ENCODE data around the gene VASH2.
"Not testable (repeated sequence)": the region's sequence is repeated elsewhere in the genome, so short reads cannot be mapped to it uniquely, and the experiment has no call there.

The VASH2 gene

DNA sequence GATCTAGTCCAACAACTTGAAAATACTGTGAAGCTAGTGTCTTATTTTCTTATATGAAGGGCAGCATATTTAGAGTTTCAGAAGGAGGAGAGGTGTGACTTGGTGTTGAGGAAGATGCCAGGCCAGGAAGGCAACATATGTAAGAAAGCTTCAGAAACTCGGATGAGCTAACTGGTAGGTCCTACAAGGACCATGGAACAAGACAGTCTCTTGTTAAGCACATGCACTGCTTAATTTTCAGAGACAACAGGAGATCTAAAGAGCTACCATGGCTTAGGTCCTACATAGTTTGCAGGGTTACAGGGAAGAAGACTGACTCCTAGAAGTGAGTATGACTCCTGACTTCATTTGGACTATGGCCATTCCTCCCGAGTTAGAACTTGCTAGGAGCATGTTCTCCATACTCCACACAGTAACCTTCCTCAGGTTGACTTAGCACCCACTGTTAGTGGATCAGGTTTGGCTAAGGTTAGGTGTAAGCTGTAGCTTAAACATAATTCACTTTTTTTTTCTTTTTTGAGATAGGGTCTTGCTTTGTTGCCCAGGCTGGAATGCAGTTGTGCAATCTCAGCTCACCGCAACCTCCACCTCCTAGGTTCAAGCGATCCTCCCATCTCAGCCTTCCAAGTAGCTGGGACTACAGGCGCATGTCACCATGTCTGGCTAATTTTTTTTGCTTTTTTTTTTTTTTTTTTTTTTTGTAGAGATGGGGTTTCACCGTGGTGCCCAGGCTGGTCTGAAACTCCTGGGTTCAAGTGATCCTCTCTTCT is 34.4 kb downstream of the VASH2 start:
- peaks cover 9 to 24% (median 18%) of the 10 kb centered on the region in 10 experiments; a peak in 17 of 20 replicates for H3K4me1 ChIP-seq
- no peaks in the 10 kb centered on the region for H3K9me3 ChIP-seq (replicated peaks in 1 of 11)
- H3K27me3 ChIP-seq = no peaks in the 10 kb centered on the region
- peaks cover 0 to 6% (median 0%) of the 10 kb centered on the region in 11 experiments; a peak in 2 of 22 replicates for H4K20me1 ChIP-seq
- H3K9ac ChIP-seq = no peak overlapping the region
- no peak overlapping the region for H3K4me2 ChIP-seq
- H3K36me3 ChIP-seq = peaks cover 2 to 64% (median 31%) of the 10 kb centered on the region in 11 experiments; a peak in 21 of 22 replicates
- no peak for TF ChIP-seq Cebpa-rat (IDR thresholded peaks at IDR 0.05)
- H3K4me3 ChIP-seq = no peak overlapping the region
- no peak overlapping the region for H3K27ac ChIP-seq

DNA sequence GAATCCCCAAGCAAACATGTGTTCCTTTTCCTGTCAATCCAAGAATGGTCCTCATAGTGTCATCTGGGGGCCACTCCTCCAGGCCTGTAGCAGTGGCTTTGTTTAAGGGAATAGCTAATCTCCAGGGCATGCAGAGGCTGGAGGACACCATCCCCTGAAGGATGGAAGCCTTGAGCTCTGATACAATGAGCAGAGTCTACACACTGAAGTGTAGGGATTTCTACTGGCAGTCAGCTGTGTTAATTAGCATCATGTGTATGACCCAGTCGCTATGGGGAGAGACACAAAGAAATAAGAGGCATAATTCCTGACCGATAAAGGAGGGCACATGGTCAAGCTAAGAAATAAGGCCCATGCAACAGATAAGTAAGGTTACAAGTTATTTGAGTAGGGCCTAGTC is 36.2 kb downstream of the VASH2 start:
- H3K36me3 ChIP-seq = peaks cover 7 to 73% (median 43%) of the 10 kb centered on the region in 11 experiments; a peak in 21 of 22 replicates
- no peaks in the 10 kb centered on the region for H3K27me3 ChIP-seq
- no peak for TF ChIP-seq Cebpa-rat (IDR thresholded peaks at IDR 0.05)
- peaks cover 0 to 6% (median 0%) of the 10 kb centered on the region in 11 experiments; a peak in 3 of 22 replicates for H4K20me1 ChIP-seq
- no peak overlapping the region for H3K4me2 ChIP-seq
- H3K4me3 ChIP-seq = no peak overlapping the region
- peaks cover 1 to 11% (median 8%) of the 10 kb centered on the region in 10 experiments; a peak in 17 of 20 replicates for H3K4me1 ChIP-seq
- no peaks in the 10 kb centered on the region for H3K9me3 ChIP-seq (replicated peaks in 1 of 11)
- H3K9ac ChIP-seq = no peak overlapping the region
- H3K27ac ChIP-seq = no peak overlapping the region

DNA sequence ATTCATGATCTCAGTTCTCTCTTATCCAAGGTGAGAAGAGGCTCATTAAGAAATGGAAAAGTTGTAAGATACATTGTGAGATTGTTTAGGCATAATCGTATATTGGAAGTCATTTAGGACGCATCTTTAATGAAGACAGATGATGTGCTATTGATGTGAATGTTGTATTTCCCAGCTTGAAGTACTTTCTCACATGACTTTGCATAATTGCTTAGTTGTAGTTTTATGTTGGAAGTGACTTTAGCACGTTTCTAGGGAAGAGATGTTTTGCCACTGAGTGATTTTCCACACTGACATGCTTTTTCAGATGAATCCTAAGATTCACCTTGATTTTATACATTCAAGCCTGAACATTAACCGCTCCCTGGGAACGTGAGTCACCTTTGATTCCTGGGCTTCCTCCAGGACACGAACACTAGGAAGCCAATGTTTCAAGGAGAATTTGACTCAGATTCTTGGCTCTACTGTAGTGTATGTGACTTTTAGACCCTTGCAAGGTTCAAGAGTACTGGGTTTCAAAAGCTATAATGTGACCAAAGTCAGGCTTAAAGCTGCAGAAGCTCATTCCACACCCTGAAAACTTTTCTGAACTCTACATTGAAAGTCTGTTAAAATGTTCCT is 37.5 kb downstream of the VASH2 start:
- H3K4me2 ChIP-seq = no peak overlapping the region
- no peak overlapping the region for H3K4me3 ChIP-seq
- no peak overlapping the region for H3K9ac ChIP-seq
- no peaks in the 10 kb centered on the region for H3K4me1 ChIP-seq
- H4K20me1 ChIP-seq = peaks cover 0 to 4% (median 0%) of the 10 kb centered on the region in 11 experiments; a peak in 1 of 22 replicates
- H3K36me3 ChIP-seq = peaks cover 17 to 80% (median 54%) of the 10 kb centered on the region in 11 experiments
- no peak overlapping the region for H3K27ac ChIP-seq
- no peaks in the 10 kb centered on the region for H3K27me3 ChIP-seq
- TF ChIP-seq Cebpa-rat (IDR thresholded peaks at IDR 0.05) = no peak
- no peaks in the 10 kb centered on the region for H3K9me3 ChIP-seq (replicated peaks in 1 of 11)

DNA sequence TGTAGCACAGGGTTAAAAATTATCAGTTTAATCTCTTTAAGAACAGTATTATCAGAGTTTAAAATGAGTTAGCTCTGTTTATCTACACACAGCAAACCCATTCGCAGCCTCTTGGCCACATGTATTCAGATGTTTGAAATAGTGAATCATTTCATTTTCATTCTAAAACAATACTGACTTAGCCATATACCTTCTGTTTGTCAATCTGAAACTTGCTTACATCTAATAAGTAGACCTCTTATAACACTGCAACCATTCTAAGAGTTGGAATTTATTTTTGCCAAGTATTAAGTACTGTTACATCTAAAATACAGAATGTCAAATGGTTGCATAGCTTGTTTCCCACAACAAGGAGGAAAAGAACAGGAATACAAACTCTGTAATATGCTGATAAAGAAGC is 39.9 kb downstream of the VASH2 start:
- Histone ChIP-seq H3K27me3 (no peaks in the 10 kb centered on the region), H3K9ac (no peak overlapping the region), H3K36me3 (peaks cover 38 to 83% (median 67%) of the 10 kb centered on the region in 11 experiments), H3K4me3 (no peak overlapping the region), H3K4me1 (no peaks in the 10 kb centered on the region), H3K4me2 (no peak overlapping the region), H3K9me3 (replicated peaks in 1 of 11) (no peaks in the 10 kb centered on the region), H3K27ac (no peak overlapping the region), H4K20me1 (peaks cover 0 to 4% (median 0%) of the 10 kb centered on the region in 11 experiments; a peak in 4 of 22 replicates)
- TF ChIP-seq Cebpa-rat (IDR thresholded peaks at IDR 0.05) = no peak

DNA sequence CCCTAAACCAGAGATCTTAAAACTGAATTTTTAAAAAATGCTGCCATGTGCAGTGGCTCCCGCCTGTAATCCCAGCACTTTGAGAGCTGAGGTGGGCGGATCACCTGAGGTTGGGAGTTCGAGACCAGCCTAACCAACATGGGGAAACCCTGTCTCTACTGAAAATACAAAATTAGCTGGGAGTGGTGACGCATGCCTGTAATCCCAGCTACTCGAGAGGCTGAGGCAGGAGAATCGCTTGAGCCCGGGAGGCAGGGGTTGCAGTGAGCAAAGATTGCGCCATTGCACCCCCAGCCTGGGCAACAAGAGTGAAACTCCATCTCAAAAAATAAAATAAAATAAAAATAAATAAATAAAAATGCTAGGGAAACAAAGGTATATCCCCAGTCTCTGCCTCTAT is 43.6 kb downstream of the VASH2 start:
- not testable (repeated sequence) for H3K27ac ChIP-seq; H3K9me3 ChIP-seq (replicated peaks in 1 of 11); H3K9ac ChIP-seq; H3K4me3 ChIP-seq; H3K4me2 ChIP-seq; H4K20me1 ChIP-seq; H3K4me1 ChIP-seq; H3K27me3 ChIP-seq
- peaks cover 57 to 91% (median 73%) of the 10 kb centered on the region in 11 experiments for H3K36me3 ChIP-seq

DNA sequence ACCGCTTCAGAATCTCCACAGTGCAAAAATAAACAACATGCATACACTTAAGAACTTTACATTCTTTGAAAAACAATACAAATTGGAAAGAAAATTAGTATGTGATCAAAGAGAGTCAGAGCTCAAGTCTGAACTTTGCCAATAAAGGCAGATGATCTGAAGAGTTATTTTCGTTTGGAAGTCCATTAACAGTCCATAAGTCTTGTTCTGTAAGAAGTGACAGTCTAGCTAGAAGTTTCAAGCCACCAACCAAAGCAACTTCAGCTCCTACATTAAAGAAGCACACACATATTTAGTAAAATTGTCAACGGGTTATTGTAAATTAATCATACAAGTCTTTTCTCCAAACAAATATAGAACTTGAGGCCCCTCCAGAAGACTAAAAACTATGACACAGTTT is 44.6 kb downstream of the VASH2 start:
- no peak overlapping the region for H3K4me2 ChIP-seq
- no peak overlapping the region; a peak in 1 of 22 replicates for H3K27ac ChIP-seq
- H3K36me3 ChIP-seq = peaks cover 54 to 91% (median 74%) of the 10 kb centered on the region in 11 experiments
- H3K4me3 ChIP-seq = no peak overlapping the region
- H3K4me1 ChIP-seq = no peaks in the 10 kb centered on the region
- H3K27me3 ChIP-seq = no peaks in the 10 kb centered on the region
- H3K9ac ChIP-seq = no peak overlapping the region
- no peak for TF ChIP-seq Cebpa-rat (IDR thresholded peaks at IDR 0.05)
- peaks cover 0 to 4% (median 0%) of the 10 kb centered on the region in 11 experiments; a peak in 4 of 22 replicates for H4K20me1 ChIP-seq
- H3K9me3 ChIP-seq (replicated peaks in 1 of 11) = no peaks in the 10 kb centered on the region

DNA sequence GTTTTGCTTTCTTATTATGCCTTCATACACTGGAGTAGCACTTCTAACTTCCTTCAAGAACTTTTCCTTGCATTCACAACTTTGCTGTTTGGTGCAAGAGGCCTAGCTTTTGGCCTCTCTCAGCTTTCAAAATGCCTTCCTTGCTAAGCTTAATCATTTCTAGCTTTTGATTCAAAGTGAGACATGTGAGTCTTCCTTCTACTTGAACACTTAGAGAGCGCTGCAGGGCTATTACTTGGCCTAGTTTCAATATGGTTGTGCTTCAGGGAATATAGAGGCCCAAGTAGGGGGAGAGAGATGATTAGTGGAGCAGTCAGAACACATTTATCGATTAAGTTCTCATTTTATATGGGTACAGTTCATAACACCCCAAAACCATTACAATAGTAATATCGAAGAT is 52.9 kb downstream of the VASH2 start:
- Histone ChIP-seq H3K4me2 (no peak overlapping the region), H3K4me1 (no peaks in the 10 kb centered on the region), H3K9me3 (replicated peaks in 1 of 11) (no peaks in the 10 kb centered on the region), H3K4me3 (no peak overlapping the region), H3K27me3 (no peaks in the 10 kb centered on the region), H4K20me1 (peaks cover 0 to 9% (median 0%) of the 10 kb centered on the region in 11 experiments; a peak in 4 of 22 replicates), H3K9ac (no peak overlapping the region), H3K36me3 (peaks cover 72 to 99% (median 90%) of the 10 kb centered on the region in 11 experiments), H3K27ac (no peak overlapping the region)
- TF ChIP-seq Cebpa-rat (IDR thresholded peaks at IDR 0.05) = no peak

DNA sequence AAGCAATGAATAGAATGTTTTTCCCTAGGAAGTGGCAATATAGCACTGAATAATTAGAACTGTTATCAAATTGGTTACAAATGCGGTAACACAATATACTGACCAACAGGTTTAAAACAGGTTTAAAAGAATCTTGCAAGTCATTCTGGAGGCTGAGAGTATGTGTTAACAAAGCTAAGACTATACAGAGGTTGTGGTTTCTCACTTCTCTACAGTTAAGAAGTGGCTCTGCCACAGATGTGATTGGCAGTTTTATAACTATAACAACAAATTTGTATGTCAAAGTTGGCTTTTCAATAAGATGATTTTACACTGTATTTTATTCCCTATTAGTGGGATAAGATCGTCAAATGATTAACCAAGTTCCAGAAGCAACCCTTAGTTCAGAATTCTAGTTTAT is 58.2 kb downstream of the VASH2 start:
- Histone ChIP-seq H3K4me3 (no peak overlapping the region), H3K4me2 (no peak overlapping the region), H3K9ac (no peak overlapping the region), H3K4me1 (peaks cover 0 to 14% (median 4%) of the 10 kb centered on the region in 10 experiments; a peak in 13 of 20 replicates), H3K9me3 (replicated peaks in 1 of 11) (no peaks in the 10 kb centered on the region), H3K36me3 (peaks cover 61 to 98% (median 83%) of the 10 kb centered on the region in 11 experiments), H4K20me1 (peaks cover 0 to 24% (median 0%) of the 10 kb centered on the region in 11 experiments; a peak in 6 of 22 replicates), H3K27me3 (no peaks in the 10 kb centered on the region), H3K27ac (no peak overlapping the region)
- TF ChIP-seq Cebpa-rat (IDR thresholded peaks at IDR 0.05) = no peak

DNA sequence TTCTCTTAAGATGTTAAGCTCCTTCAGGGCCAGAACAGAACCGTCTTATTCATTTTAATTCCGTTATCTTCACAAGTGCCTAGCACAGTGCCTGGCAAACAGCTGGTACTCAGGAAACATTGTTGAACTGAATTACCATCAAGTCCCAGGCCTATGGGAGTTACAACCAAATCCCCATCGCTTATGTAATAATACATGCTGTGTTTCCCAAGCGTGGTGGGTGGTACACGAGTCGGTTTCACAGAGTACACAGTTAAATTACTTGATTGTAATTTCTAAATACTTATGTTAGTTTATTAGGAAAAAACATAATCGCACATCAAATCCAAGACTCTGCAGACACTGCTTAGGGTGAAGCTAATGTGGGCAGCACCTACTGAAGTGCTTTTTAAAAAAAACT is 64.3 kb downstream of the VASH2 start:
- peaks cover 16 to 38% (median 30%) of the 10 kb centered on the region in 11 experiments; a peak in 19 of 22 replicates for H3K36me3 ChIP-seq
- peak overlapping the region; percentile 84 to 96 (median 93) for H3K9ac ChIP-seq
- H3K27ac ChIP-seq = peak overlapping the region; percentile 75 to 98 (median 96)
- H3K4me3 ChIP-seq = peak overlapping the region; percentile 72 to 89 (median 81)
- no peaks in the 10 kb centered on the region for H3K27me3 ChIP-seq
- peaks cover 17 to 29% (median 22%) of the 10 kb centered on the region in 10 experiments for H3K4me1 ChIP-seq
- no peaks in the 10 kb centered on the region for H3K9me3 ChIP-seq (replicated peaks in 1 of 11)
- peak overlapping the region; percentile 72 to 92 (median 86) for H3K4me2 ChIP-seq
- peaks cover 0 to 9% (median 0%) of the 10 kb centered on the region in 11 experiments; a peak in 4 of 22 replicates for H4K20me1 ChIP-seq
- TF ChIP-seq Cebpa-rat (IDR thresholded peaks at IDR 0.05) = no peak

Measured in BLaER1 treated with 17β-estradiol and CSF1 and Interleukin-3, amounts not matched to agents 10 nM and 100 nM (cell line).